ENCODE data around the gene MSMO1.
A peak's percentile ranks its signal among the peaks of the same experiment; 100 is the strongest.

MSMO1 gene

GRCh38 chr4:165326831-165327210 is 648 bp upstream of the MSMO1 start:
- H3K36me3 Mint-ChIP-seq (ENCODE audit: low read depth), result peaks cover 12% of the 10 kb centered on the region

GRCh38 chr4:165328101-165328425 is 594 bp downstream of the MSMO1 start:
- Mint-ChIP-seq H3K27ac (no peak overlapping the region), H3K9me3 (no peaks in the 10 kb centered on the region), H3K36me3 (ENCODE audit: low read depth) (peaks cover 12% of the 10 kb centered on the region), H3K4me3 (no peak overlapping the region), H3K4me1 (peaks cover 33% of the 10 kb centered on the region), H3K27me3 (ENCODE audit: low read depth) (no peaks in the 10 kb centered on the region)
- TF ChIP-seq, protein P1, sequence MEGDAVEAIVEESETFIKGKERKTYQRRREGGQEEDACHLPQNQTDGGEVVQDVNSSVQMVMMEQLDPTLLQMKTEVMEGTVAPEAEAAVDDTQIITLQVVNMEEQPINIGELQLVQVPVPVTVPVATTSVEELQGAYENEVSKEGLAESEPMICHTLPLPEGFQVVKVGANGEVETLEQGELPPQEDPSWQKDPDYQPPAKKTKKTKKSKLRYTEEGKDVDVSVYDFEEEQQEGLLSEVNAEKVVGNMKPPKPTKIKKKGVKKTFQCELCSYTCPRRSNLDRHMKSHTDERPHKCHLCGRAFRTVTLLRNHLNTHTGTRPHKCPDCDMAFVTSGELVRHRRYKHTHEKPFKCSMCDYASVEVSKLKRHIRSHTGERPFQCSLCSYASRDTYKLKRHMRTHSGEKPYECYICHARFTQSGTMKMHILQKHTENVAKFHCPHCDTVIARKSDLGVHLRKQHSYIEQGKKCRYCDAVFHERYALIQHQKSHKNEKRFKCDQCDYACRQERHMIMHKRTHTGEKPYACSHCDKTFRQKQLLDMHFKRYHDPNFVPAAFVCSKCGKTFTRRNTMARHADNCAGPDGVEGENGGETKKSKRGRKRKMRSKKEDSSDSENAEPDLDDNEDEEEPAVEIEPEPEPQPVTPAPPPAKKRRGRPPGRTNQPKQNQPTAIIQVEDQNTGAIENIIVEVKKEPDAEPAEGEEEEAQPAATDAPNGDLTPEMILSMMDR (IDR thresholded peaks at IDR 0.05; ENCODE audit: unreplicated experiment in 3 of 3), result no peak

More at GRCh38 chr4:165326831-165327210, 648 bp upstream of the MSMO1 start:
- Mint-ChIP-seq H3K4me3 (no peak overlapping the region), H3K27ac (no peak overlapping the region), H3K9me3 (no peaks in the 10 kb centered on the region), H3K4me1 (peaks cover 22% of the 10 kb centered on the region), H3K27me3 (ENCODE audit: low read depth) (no peaks in the 10 kb centered on the region)
- TF ChIP-seq, protein P1 (IDR thresholded peaks at IDR 0.05; ENCODE audit: unreplicated experiment in 3 of 3), result no peak

GRCh38 chr4:165328708-165329107 is 1.2 kb downstream of the MSMO1 start:
- TF ChIP-seq, protein P1 (IDR thresholded peaks at IDR 0.05; ENCODE audit: unreplicated experiment in 3 of 3), result no peak
- peaks cover 12% of the 10 kb centered on the region for H3K36me3 Mint-ChIP-seq (ENCODE audit: low read depth)
- no peak overlapping the region for H3K27ac Mint-ChIP-seq
- H3K9me3 Mint-ChIP-seq, result no peaks in the 10 kb centered on the region
- peaks cover 33% of the 10 kb centered on the region for H3K4me1 Mint-ChIP-seq
- no peaks in the 10 kb centered on the region for H3K27me3 Mint-ChIP-seq (ENCODE audit: low read depth)
- H3K4me3 Mint-ChIP-seq, result no peak overlapping the region

- Mint-ChIP-seq H3K27me3 (ENCODE audit: low read depth) (no peaks in the 10 kb centered on the region), H3K4me1 (peaks cover 35% of the 10 kb centered on the region), H3K27ac (peak overlapping the region in 2 of 3 experiments; percentile 56 to 65), H3K36me3 (ENCODE audit: low read depth) (peaks cover 20% of the 10 kb centered on the region), H3K9me3 (no peaks in the 10 kb centered on the region), H3K4me3 (peak overlapping the region; percentile 73 to 78 (median 75))
- TF ChIP-seq, protein P1 (IDR thresholded peaks at IDR 0.05; ENCODE audit: unreplicated experiment in 3 of 3), result no peak
These were observed 2.6 kb downstream of the MSMO1 start for GRCh38 chr4:165330071-165330470.

DNA sequence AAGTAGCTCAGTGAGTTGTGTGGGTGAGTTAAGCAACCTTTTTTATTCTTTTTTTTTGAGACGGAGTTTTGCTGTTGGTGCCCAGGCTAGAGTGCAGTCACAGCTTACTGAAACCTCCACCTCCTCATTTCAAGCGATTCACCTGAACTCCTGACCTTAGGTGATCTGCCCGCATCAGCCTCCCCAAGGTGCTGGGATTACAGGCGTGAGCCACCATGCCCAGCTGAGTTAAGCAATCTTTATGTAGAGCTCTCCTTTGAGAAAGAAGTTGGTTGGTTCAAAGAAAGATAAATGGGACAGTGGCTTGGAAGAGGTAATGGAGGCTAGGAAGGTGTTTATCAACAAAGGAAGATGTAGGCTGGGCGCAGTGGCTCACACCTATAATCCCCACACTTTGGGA is 3.2 kb downstream of the MSMO1 start:
- Mint-ChIP-seq H3K4me1 (peaks cover 41% of the 10 kb centered on the region), H3K9me3 (no peaks in the 10 kb centered on the region), H3K36me3 (ENCODE audit: low read depth) (peaks cover 26% of the 10 kb centered on the region), H3K4me3 (peak overlapping the region; percentile 73 to 75 (median 74)), H3K27me3 (ENCODE audit: low read depth) (no peaks in the 10 kb centered on the region), H3K27ac (peak overlapping the region; percentile 14 to 57 (median 42))
- TF ChIP-seq, protein P1 (IDR thresholded peaks at IDR 0.05; ENCODE audit: unreplicated experiment in 3 of 3), result no peak

DNA sequence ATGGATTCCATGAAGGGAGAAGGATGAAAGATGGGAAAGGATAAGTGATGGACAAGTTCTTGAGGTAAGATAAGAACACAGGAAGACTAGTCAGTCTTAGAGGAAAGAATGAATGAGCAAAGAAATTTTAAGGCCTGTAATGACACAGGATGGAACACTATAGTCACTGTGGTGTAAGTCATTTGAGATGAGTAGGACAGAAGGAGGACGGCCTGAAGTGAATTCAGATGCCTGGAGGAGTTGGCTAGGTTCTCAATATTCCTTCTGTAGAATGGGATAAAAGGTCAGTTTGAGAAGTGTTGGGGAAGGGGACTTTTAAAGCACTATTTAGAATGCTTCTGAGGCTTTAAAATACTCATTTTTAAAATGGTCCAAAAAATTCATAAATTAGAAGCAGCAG is 3.9 kb downstream of the MSMO1 start:
- peaks cover 36% of the 10 kb centered on the region for H3K4me1 Mint-ChIP-seq
- peaks cover 26% of the 10 kb centered on the region for H3K36me3 Mint-ChIP-seq (ENCODE audit: low read depth)
- TF ChIP-seq, protein P1 (IDR thresholded peaks at IDR 0.05; ENCODE audit: unreplicated experiment in 3 of 3), result no peak
- no peaks in the 10 kb centered on the region for H3K9me3 Mint-ChIP-seq
- H3K27me3 Mint-ChIP-seq (ENCODE audit: low read depth), result no peaks in the 10 kb centered on the region
- H3K27ac Mint-ChIP-seq, result peak overlapping the region; percentile 14 to 42 (median 33)
- peak overlapping the region; percentile 73 to 75 (median 74) for H3K4me3 Mint-ChIP-seq
